ENCODE measurements around the gene NELL1. TPM values are rescaled to one million over a fixed set of nuclear protein-coding genes. Genes with fewer than 3 reads are reported as not detected.

The NELL1 gene
- total and polyA plus RNA-seq, 7 donors: 0.01 TPM; not detected in 6

DNA sequence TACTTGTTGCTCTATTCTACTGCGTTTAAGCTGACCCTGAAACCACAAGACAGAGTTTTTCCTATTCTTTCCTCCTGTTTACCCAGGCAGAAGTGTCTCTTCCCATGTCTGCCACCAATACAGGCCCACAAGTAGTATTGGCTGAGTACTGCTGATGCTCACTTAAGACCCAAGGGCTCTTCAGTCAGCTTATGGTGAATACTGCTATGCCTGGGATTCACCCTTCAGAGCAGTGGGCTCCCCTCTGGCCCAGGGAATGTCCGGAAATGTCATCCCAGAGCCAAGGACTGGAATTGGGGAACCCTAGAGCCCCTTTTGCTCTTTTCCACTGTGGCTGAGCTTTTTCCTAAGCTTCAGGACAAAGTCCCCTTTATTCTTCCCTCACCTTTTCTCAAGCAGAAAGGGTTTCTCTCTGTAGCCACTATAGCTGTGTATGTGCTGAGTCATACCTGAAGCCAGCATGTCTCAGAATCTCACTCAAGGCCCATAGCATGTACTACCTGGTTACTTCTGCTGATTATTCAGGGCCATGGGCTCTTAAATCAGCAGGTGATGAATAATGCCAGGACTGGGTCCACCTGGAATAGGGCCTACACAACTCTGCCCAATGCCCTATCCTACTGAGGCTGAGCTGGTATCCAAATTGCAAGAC is 777.7 kb downstream of the NELL1 start:
- no peaks in the 10 kb centered on the region for H3K36me3 ChIP-seq (ENCODE audit: insufficient read depth in 1 of 2, low read depth in 1 of 2)
- ATAC-seq (no peak), DNase-seq (no peak)
- TF ChIP-seq, protein P1, sequence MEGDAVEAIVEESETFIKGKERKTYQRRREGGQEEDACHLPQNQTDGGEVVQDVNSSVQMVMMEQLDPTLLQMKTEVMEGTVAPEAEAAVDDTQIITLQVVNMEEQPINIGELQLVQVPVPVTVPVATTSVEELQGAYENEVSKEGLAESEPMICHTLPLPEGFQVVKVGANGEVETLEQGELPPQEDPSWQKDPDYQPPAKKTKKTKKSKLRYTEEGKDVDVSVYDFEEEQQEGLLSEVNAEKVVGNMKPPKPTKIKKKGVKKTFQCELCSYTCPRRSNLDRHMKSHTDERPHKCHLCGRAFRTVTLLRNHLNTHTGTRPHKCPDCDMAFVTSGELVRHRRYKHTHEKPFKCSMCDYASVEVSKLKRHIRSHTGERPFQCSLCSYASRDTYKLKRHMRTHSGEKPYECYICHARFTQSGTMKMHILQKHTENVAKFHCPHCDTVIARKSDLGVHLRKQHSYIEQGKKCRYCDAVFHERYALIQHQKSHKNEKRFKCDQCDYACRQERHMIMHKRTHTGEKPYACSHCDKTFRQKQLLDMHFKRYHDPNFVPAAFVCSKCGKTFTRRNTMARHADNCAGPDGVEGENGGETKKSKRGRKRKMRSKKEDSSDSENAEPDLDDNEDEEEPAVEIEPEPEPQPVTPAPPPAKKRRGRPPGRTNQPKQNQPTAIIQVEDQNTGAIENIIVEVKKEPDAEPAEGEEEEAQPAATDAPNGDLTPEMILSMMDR (IDR thresholded peaks at IDR 0.05): no peak
- H3K4me3 ChIP-seq: no peak overlapping the region
- peaks cover 0 to 2% (median 0%) of the 10 kb centered on the region in 3 donors for H3K27me3 ChIP-seq (ENCODE audit: insufficient read depth in 3 of 3, low read length in 2 of 3)
- WGBS, 3 donors: 83 to 89% (median 85%) methylated on average over 2 of the region's 2 CpGs
- intact Hi-C loops (cut with DNase I): no loop called here
- no peaks in the 10 kb centered on the region for H3K9me3 ChIP-seq
- no peak overlapping the region for H3K27ac ChIP-seq
- no peaks in the 10 kb centered on the region for H3K4me1 ChIP-seq

GRCh38 chr11:21447871-21448270 is 778.5 kb downstream of the NELL1 start:
- Histone ChIP-seq H3K4me1 (no peaks in the 10 kb centered on the region), H3K36me3 (ENCODE audit: insufficient read depth in 1 of 2, low read depth in 1 of 2) (no peaks in the 10 kb centered on the region), H3K4me3 (no peak overlapping the region), H3K27ac (no peak overlapping the region), H3K27me3 (ENCODE audit: insufficient read depth in 3 of 3, low read length in 2 of 3) (peaks cover 0 to 2% (median 0%) of the 10 kb centered on the region in 3 donors), H3K9me3 (no peaks in the 10 kb centered on the region)
- ATAC-seq: no peak
- no peak for DNase-seq
- TF ChIP-seq, protein P1 (IDR thresholded peaks at IDR 0.05): no peak
- 70 to 77% (median 72%) methylated on average over 3 of the region's 3 CpGs for whole genome bisulfite sequencing, 3 donors
- intact Hi-C loops (cut with DNase I): no loop called here

DNA sequence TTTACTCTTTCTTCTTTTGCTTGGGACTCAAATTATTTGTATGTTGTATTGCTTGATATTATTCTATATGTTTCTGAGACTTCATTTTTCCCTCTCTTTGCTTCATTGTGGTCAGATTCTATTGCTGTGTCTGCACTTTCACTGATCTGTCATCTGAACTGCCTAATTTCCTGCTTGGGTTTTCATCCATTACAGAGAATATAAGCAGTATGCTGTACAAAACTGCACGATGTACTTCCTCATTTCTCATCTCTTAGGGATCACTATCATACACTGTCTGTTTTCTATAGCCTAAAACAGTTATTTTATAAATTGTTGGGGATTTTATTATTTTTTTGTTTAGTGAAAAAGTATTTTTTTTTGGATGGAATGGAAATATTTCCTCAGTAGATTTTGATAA is 786.8 kb downstream of the NELL1 start:
- H3K27me3 ChIP-seq (ENCODE audit: insufficient read depth in 3 of 3, low read length in 2 of 3): no peaks in the 10 kb centered on the region
- intact Hi-C loops (cut with DNase I): no loop called here
- H3K36me3 ChIP-seq (ENCODE audit: insufficient read depth in 1 of 2, low read depth in 1 of 2): no peaks in the 10 kb centered on the region
- TF ChIP-seq, protein P1 (IDR thresholded peaks at IDR 0.05): no peak
- H3K27ac ChIP-seq: no peak overlapping the region
- no peaks in the 10 kb centered on the region for H3K9me3 ChIP-seq
- no peaks in the 10 kb centered on the region for H3K4me1 ChIP-seq
- WGBS, 3 donors: 55 to 59% (median 58%) methylated on average over 1 of the region's 1 CpG
- no peak overlapping the region for H3K4me3 ChIP-seq
- DNase-seq (no peak), ATAC-seq (no peak)

- H3K9me3 ChIP-seq: no peaks in the 10 kb centered on the region
Observed at GRCh38 chr11:21460082-21460481, 790.7 kb downstream of the NELL1 start.

More at GRCh38 chr11:21460082-21460481, 790.7 kb downstream of the NELL1 start:
- no peaks in the 10 kb centered on the region for H3K4me1 ChIP-seq
- no peaks in the 10 kb centered on the region for H3K27me3 ChIP-seq (ENCODE audit: insufficient read depth in 3 of 3, low read length in 2 of 3)
- DNase-seq (no peak), ATAC-seq (no peak)
- H3K36me3 ChIP-seq (ENCODE audit: insufficient read depth in 1 of 2, low read depth in 1 of 2): no peaks in the 10 kb centered on the region
- H3K4me3 ChIP-seq: no peak overlapping the region
- intact Hi-C loops (cut with DNase I): no loop called here
- TF ChIP-seq, protein P1 (IDR thresholded peaks at IDR 0.05): no peak
- no peak overlapping the region for H3K27ac ChIP-seq

Measured in psoas muscle (tissue), 8 donors.